Cerebellar cortex (tissue), 1 donor: ENCODE results near the gene HOXA6.

ENCODE experiments used
- DNase-seq: peaks from one replicate; pipeline ENCODE4 v3.0.0-alpha.2; 2015; ENCODE audit warnings: low spot score

Gene HOXA6

GRCh38 chr7:27137640-27138315 is 9.8 kb downstream of the HOXA6 start:
- no peak for DNase-seq

- no peak for DNase-seq
These were observed 13.2 kb downstream of the HOXA6 start for GRCh38 chr7:27134392-27134791.

GRCh38 chr7:27133409-27134231 is 14.0 kb downstream of the HOXA6 start:
- no peak for DNase-seq

- DNase-seq = no peak
These were observed 14.6 kb downstream of the HOXA6 start for GRCh38 chr7:27132978-27133377.

GRCh38 chr7:27132214-27132613 is 15.4 kb downstream of the HOXA6 start:
- no peak for DNase-seq

- no peak for DNase-seq
These were observed 16.2 kb downstream of the HOXA6 start for GRCh38 chr7:27131390-27131819.

GRCh38 chr7:27130540-27131389 is 16.8 kb downstream of the HOXA6 start, which contains the start of gene HOXA4:
TSS of gene HOXA4 (minus strand) at chr7:27130757. CDS start at chr7:27130733, 24 bp downstream.
- DNase-seq = peak; percentile 63

- no peak for DNase-seq
These were observed 17.6 kb downstream of the HOXA6 start for GRCh38 chr7:27129729-27130539.

- no peak for DNase-seq
These were observed 18.5 kb downstream of the HOXA6 start for GRCh38 chr7:27128776-27129728.

GRCh38 chr7:27128034-27128433 is 19.5 kb downstream of the HOXA6 start:
- DNase-seq = no peak

- no peak for DNase-seq
These were observed 20.8 kb downstream of the HOXA6 start for GRCh38 chr7:27126596-27127327.

GRCh38 chr7:27125986-27126394 is 21.6 kb downstream of the HOXA6 start:
- DNase-seq = no peak

GRCh38 chr7:27124902-27125689 is 22.5 kb downstream of the HOXA6 start:
- no peak for DNase-seq

- DNase-seq = no peak
These were observed 23.3 kb downstream of the HOXA6 start for GRCh38 chr7:27124096-27124901.

GRCh38 chr7:27123477-27124053 is 24.0 kb downstream of the HOXA6 start:
- DNase-seq = no peak

GRCh38 chr7:27123007-27123476 is 24.5 kb downstream of the HOXA6 start:
- no peak for DNase-seq
